Fibroblast of pulmonary artery (primary cell): Measurements from ENCODE around the gene TIMM10.

Experiments used
- DNase-seq: peaks from one replicate; pipeline ENCODE4 v3.0.0-alpha.2; 2010; ENCODE audit warnings: low read depth
- H3K4me3 ChIP-seq: replicated peaks from 2 replicates; pipeline ENCODE4 v1.5.1; 2011; ENCODE audit warnings: low read depth, mild to moderate bottlenecking, control low read depth, low read length, moderate library complexity
- TF ChIP-seq, protein P1 (sequence below): IDR thresholded peaks from 2 replicates; pipeline ENCODE4 v1.5.1; 2011; ENCODE audit warnings: mild to moderate bottlenecking, control low read depth, low read length, inconsistent platforms; ENCODE audit errors: missing control alignments

TIMM10 gene

DNA sequence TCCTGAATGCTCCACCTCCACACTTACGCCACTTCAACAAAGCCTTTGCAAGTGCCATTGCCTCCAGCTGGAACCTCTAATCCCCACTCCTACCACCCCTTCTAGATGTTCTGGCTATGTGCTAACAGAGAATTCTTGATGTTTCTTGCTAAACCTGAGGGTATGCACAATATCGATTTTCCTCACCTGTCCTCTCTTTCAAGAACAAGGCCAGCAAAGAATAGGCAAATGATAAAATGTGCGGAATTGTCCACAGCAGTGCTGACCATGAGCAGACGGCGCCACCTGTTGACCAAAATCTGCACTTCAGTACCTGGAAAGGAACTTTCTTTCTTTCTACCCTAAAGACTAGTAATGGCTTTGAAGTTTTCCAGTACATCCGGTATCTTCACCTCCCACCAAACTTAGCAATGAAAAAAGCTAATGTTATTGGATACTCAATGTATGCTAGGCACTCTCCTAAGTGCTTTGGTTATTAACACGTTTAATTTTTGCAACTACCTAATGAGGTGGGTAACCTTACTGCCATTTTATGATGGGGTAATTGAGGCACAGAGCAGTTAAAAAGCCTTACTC is 3.4 kb downstream of the TIMM10 start:
- no peak overlapping the region for H3K4me3 ChIP-seq
- TF ChIP-seq, protein P1, sequence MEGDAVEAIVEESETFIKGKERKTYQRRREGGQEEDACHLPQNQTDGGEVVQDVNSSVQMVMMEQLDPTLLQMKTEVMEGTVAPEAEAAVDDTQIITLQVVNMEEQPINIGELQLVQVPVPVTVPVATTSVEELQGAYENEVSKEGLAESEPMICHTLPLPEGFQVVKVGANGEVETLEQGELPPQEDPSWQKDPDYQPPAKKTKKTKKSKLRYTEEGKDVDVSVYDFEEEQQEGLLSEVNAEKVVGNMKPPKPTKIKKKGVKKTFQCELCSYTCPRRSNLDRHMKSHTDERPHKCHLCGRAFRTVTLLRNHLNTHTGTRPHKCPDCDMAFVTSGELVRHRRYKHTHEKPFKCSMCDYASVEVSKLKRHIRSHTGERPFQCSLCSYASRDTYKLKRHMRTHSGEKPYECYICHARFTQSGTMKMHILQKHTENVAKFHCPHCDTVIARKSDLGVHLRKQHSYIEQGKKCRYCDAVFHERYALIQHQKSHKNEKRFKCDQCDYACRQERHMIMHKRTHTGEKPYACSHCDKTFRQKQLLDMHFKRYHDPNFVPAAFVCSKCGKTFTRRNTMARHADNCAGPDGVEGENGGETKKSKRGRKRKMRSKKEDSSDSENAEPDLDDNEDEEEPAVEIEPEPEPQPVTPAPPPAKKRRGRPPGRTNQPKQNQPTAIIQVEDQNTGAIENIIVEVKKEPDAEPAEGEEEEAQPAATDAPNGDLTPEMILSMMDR = peak; percentile 97
- peak; percentile 75 for DNase-seq

DNA sequence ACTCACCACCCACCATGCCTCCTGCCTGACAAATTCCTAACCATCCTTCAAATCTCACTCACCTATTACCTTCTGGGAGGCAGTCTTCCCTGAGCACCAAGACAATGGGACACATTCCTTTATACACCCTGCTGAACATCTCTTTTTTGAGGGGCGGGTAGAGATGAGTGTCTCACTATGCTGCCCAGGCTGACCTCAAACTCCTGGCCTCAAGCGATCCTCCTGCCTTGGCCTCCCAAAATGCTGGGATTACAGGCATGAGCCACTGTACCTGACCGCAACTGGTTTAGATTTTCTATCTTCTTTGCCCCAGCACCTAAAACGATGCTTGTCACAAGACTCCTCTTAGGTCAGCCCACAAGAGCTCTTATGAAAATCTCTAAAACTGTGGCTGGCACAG is 7.1 kb downstream of the TIMM10 start:
- DNase-seq = no peak
- no peak overlapping the region for H3K4me3 ChIP-seq
- TF ChIP-seq, protein P1 = no peak

DNA sequence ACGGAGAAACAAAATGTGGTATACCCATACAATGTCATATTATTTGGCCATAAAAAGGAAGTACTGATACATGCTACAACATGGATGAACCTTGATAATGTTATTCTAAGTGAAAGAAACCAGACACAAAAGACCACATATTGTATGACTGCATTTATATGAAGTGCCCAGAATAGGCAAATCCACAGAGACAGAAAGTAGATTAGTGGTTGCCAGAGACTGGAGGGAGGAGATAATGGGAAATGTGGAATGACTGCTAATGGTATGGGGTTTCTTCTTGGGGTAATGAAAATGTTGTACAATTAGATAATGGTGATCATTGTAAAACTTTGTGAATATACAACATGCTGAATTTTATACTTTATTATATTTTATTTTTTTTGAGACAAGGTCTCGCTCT is 9.4 kb downstream of the TIMM10 start:
- H3K4me3 ChIP-seq = no peak overlapping the region
- TF ChIP-seq, protein P1 = no peak
- DNase-seq = no peak

DNA sequence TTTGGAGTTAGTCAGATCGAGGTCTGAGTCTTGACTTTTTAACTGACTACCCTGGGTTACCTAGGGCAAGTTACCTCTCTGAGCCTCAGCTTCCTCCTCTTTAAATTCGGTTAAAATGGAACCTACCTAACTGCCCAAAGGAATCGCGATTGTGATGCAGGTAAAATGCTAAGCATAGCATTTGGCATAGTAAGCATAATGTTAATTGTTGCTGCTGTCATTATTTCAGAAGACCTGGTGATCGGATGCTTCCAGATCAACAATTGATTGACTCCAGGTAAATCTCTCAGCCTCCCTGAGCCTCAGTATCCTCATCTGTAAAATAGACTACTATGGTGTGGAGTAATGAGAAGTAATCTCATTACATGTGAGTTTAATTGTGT is 14.5 kb downstream of the TIMM10 start:
- DNase-seq = no peak
- peak overlapping the region; percentile 86 for H3K4me3 ChIP-seq
- TF ChIP-seq, protein P1 = no peak

DNA sequence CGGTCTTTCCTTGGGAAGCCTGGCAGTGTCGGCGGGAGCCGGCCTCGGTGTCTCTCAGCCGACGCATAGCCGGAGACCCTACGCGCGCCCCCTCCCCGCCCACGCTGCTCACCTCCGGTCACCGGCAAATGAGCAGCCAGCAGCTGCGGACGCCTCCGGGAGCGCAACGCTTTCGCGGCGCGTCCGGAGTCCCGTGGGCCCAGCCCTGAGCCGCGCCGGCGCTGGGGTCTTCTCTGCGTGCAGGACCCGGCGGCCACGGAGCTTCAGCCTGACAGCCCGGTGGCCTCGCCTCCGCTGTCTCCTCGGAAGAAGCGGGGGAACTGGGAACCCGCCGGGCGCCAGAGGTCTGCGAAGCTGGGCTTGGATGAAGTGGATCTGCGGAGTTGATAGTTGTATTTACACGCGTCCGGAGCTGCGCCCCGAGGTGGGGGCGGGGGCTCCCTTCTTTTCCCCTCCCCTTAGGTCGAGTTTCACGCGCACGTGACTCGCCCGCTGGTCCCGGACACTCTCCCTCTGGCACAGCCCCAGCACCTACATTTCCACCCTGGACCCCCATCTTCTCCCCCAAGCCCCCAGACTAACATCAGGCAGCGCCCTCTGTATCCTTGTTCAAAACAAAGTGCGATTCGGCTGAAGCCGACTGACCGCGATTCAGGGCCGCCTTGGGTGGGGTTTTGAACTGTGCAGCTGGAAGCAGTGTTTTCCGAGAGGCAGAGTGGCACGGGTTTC is 15.1 kb downstream of the TIMM10 start, which contains the start of gene SLC43A1:
Gene SLC43A1, minus strand, starts transcription at position 371 of the 729 bp plus-strand sequence. CDS start 1,591 bp downstream, outside the sequence.
- peak; percentile 64 for DNase-seq
- peak within 1 kb of the TSS; percentile 86 for H3K4me3 ChIP-seq

DNA sequence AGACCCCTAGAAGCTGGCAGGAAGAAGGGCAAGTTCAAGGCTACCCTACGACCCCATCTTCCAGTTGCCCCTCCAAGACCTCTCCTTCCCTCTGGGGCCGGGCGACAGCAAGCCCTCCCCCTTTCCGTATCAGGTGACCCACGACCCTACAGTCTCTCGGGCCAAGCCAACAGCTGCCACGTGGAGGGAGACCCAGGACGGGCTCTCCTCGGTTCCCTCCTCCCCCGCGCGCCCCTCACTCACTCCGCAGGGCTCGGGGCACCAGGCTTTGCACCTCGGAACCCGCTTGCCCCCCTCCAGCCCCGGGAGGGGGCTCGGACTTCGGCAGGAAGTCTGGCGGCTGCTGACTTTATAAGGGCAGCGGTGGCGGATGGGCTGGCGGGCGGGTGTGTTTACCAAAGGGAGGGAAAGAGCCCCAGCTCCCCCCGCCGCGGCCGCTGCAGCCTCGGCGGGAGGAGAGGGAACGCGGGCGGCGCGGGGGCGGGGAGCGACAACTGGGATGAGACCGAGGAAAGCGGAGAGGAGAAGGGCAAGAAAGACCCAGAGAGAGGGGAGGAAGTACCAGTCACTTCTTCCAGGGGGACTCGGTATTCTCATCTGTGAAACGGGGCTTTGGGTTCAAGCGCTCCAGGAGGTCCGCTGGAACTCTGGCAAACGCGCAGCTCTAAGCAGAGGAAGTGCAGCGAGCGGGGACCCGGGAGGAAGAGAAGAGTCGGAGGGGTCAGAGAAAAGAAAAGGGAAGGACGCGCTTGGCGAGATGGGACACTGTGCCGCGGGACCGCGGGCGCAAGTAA is 15.8 kb downstream of the TIMM10 start:
- H3K4me3 ChIP-seq = peak overlapping the region; percentile 86
- TF ChIP-seq, protein P1 = no peak
- peak; percentile 26 for DNase-seq

More for the DNA sequence above, 15.1 kb downstream of the TIMM10 start, which contains the start of gene SLC43A1:
- TF ChIP-seq, protein P1 = no peak
